Posterior vena cava (tissue), 2 donors: ENCODE data around the gene TMEM14C. TPM values are rescaled to one million over a fixed set of nuclear protein-coding genes. Genes with fewer than 3 reads are reported as not detected.
"Not testable (repeated sequence)": the region's sequence is repeated elsewhere in the genome, so short reads cannot be mapped to it uniquely, and the experiment has no call there.

Experiments
- DNase-seq: peaks from one replicate; pipeline ENCODE4 v3.0.0-alpha.2; 2020; ENCODE audit warnings: low spot score
- intact Hi-C, 2 donors: fragments of 100-400 bp; cut with DNase I; formaldehyde crosslinking; loops; one replicate each; pipeline versions ENCODE4 v1.14.1 to v1.14.2; 2022 to 2023
- total RNA-seq, 2 donors: library from RNA; stranded (reverse); fragmentation: NEBNext Ultra II Directional; extraction: Animal tissue kit (Norgen Biotek cat#: 25700); gene quantifications; one replicate each; pipeline ENCODE4 v1.2.1, GENCODE V29; 2021
- donor health status: DM: yes; HTN: yes; CAD: no.
- donor health status: DM: yes; HTN: yes; CAD: no.

Gene TMEM14C
- total RNA-seq, 2 donors from 2014 or later: 92.0 to 105 TPM

DNA sequence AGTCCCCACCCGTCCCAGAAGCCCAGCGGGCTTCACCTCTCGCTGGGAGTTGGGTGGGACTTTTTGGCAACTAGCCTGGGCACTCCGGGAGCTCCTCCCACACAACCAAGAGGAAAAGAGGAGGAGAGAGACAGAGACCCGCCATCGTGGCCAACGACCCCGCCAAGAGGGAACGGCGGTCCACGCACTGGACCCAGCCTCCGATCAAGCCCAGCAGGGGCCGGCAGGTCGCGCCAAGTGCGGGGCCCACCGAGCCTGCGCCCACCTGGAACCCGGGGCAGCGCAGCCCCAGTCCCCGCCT lies 3.0 kb upstream of the TMEM14C start:
- intact Hi-C loops: no loop called here
- peak; percentile 80 for DNase-seq

GRCh38 chr6:10720265-10720959 lies 2.5 kb upstream of the TMEM14C start:
- intact Hi-C loops: no loop called here
- peak; percentile 87 for DNase-seq

DNA sequence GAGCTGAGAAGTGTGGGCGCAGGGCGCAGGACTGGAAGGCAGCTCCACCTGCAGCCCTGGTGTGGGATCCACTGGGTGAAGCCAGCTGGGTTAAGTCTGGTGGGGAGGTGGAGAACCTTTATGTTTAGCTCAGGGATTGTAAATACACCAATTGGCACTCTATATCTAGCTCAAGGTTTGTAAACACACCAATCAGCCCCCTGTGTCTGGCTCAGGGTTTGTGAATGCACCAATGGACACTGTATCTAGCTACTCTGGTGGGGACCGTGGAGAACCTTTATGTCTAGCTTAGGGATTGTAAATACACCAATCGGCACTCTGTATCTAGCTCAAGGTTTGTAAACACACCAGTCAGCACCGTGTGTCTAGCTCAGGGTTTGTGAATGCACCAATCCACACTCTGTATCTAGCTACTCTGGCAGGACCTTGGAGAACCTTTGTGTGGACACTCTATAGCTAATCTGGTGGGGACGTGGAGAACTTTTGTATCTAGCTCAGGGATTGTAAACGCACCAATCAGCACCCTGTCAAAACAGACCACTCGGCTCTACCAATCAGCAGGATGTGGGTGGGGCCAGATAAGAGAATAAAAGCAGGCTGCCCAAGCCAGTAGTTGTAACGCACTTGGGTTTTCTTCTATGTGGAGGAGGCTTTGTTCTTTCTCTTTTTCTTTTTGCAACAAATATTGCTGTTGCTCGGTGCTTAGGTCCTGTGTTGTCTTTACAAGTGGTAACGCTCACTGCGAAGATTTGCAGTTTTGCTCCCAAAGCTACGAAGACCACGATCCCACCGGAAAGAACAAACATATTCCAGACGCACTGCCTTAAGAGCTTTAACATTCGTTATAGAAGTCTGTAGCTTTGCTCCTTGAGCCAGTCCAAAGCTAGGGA lies 1.7 kb upstream of the TMEM14C start:
- DNase-seq, intact Hi-C loops: not testable (repeated sequence)

DNA sequence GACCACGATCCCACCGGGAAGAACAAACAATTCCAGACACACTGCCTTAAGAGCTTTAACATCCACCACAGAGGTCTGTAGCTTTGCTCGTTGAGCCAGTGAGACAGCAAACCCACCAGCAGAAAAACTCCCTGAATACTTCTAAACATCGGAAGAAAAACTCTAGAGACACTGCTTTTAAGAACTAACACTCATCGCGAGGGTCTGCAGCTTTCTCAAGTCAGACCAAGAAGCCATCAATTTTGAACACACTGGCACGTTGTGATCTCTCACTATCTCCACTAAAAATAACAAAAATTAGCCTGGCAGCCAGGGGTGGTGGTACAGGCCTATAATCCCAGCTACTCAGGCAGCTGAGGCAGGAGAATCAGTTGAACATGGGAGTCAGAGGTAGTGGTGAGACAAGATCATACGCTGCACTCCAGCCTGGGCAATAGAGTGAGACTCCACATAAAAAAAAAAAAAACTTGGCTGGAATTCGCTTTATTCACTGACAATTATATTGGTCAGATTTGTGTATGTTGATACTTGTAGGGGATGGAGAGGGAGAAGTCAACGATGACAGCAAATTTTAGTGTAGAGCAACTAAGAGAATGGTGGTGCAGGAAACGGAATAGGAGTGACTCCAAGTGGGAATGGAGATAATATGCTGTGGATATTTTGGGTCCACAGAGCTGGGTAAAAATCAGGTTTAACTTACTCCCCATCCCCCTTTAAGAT lies 860 bp upstream of the TMEM14C start:
- intact Hi-C loops: no loop called here
- no peak for DNase-seq

- DNase-seq: no peak
- intact Hi-C loops: no loop called here
Observed at GRCh38 chr6:10722570-10722819, 375 bp upstream of the TMEM14C start.

GRCh38 chr6:10723567-10723881 lies 654 bp downstream of the TMEM14C start:
- no peak for DNase-seq
- intact Hi-C loops: no loop called here

DNA sequence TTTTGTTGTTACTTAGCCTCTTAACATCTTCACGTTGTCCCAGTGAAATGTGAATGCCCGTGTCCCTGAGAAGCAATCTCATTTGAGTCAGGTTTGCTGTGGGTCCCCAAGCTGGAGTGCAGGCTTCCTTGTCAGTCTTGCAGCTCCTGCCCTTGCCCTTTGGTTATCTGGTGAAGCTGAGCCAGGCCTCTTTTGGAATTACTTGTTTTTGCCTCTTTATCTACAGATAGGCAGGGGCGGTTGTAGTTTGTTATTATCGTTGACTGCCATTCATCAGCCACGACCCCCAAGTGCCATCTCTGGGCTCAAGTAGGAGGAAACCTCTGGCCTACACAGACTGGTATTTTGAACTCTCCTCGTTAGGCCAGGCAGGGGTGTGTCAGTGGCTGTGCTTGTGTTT lies 2.2 kb downstream of the TMEM14C start:
- no peak for DNase-seq
- intact Hi-C loops: no loop called here

DNA sequence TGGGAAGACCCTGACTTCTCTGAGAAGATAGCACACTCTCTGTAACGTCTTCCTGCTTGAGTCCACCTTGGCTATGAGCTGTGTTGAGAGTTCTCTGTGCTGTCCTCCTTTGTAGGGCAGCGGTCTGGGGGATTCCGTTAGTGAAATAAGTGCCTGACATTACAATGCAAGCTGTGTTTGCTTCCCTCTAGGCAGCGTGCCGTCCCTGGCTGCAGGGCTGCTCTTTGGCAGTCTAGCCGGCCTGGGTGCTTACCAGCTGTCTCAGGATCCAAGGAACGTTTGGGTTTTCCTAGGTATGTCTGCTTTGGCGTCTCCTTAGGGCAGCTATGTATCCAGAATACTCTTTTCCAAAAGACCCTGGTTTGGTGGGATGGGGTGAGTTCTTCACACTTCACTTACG lies 2.8 kb downstream of the TMEM14C start:
- no peak for DNase-seq
- intact Hi-C loops: no loop called here

- intact Hi-C loops: no loop called here
- no peak for DNase-seq
Observed at GRCh38 chr6:10730254-10730653, 7.4 kb downstream of the TMEM14C start.

GRCh38 chr6:10733151-10733715 lies 10.4 kb downstream of the TMEM14C start:
- intact Hi-C loops: no loop called here
- DNase-seq: no peak

- DNase-seq: no peak
- intact Hi-C loops: no loop called here
Observed at GRCh38 chr6:10733863-10734262, 11.0 kb downstream of the TMEM14C start.

GRCh38 chr6:10736731-10737130 lies 13.9 kb downstream of the TMEM14C start:
- no peak for DNase-seq
- intact Hi-C loops: no loop called here

GRCh38 chr6:10740061-10740460 lies 17.2 kb downstream of the TMEM14C start:
- DNase-seq: no peak
- intact Hi-C loops: no loop called here

DNA sequence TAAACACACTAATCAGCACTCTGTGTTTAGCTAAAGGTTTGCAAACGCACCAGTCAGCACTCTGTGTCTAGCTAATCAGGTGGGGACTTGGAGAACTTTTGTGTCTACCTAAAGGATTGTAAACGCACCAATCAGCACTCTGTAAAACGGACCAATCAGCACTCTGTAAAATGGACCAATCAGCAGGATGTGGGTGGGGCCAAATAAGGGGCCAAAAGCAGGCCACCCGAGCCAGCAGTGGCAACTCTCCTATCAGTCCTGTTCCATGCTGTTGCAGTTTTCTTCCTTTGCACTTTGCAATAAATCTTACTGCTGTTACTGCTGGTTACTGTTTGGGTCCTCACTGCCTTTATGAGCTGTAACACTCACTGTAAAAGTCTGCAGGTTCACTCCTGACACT lies 18.8 kb downstream of the TMEM14C start:
- intact Hi-C loops: not testable (repeated sequence)

DNA sequence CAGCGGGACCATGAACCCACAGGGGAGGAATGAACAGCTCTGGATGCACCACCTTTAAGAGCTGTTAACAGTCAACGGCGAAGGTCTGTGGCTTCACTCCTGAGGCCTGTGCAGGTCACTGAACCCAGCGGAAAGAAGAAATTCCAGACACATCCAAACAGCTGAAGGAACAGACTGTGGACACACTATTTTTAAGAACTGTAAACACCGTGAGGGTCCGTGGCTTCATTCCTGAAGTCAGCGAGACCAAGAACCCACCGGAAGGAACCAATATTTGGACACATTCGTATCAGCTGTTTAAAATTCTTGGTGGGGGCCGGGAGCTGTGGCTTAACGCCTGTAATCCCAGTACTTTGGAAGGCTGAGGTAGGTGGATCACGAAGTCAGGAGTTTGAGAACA lies 19.4 kb downstream of the TMEM14C start:
- no peak for DNase-seq
- intact Hi-C loops: no loop called here

More for the DNA sequence above, 18.8 kb downstream of the TMEM14C start:
- DNase-seq: not testable (repeated sequence)

DNA sequence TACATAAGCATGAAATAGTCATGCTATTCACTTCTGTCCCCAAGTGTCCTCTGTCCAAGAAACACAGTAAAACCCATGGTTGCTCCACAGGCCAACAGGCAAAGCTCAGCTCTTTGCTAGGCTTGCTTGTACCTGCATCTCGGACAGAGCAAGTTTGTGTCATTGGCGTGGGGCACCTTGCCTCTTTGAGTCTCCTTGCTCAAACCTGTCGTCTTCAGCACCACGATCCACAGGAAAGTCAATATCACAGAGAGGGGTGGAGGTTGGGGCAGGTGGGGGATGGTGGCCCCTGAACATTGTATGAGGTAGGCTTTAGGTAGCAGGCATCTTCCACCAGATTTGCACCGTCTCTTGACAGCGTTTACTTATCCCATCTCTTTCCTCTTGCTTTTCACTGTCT lies 20.6 kb downstream of the TMEM14C start:
- DNase-seq: no peak
- intact Hi-C loops: no loop called here

DNA sequence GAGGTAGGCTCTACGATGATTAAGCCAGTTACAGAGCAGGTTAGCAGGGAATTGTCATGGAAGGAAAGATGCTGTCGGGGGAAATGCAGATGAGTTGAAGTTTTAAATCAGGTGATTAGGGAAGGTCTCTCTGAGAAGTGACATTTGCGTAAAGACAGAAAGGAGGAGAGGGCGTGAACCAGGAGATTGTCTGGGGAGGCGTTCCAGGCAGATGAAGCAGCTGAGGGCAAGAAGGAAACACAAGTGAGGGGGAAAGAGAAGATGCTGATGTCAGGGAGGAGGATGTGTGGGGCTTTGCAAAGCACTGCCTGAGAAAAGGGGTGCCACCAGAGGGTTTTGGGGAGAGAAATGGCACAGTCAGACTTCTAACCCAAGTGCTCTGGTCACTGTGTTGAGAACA lies 22.2 kb downstream of the TMEM14C start:
- intact Hi-C loops: no loop called here
- no peak for DNase-seq

DNA sequence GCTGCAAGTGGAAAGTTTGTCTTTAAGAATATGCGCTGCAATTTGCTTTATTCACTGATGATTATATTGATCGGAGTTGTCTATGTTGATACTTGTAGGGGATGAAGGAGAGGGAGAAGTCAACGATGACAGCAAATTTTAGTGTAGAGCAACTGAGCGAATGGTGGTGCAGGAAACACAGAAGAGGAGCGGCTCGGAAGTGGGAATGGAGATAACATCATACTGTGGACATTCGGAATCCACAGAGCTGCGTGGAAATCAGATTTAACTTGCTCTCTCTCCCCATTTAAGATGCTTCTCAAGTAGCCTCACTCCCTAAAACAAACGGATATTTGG lies 24.0 kb downstream of the TMEM14C start:
- no peak for DNase-seq
- intact Hi-C loops: no loop called here

DNA sequence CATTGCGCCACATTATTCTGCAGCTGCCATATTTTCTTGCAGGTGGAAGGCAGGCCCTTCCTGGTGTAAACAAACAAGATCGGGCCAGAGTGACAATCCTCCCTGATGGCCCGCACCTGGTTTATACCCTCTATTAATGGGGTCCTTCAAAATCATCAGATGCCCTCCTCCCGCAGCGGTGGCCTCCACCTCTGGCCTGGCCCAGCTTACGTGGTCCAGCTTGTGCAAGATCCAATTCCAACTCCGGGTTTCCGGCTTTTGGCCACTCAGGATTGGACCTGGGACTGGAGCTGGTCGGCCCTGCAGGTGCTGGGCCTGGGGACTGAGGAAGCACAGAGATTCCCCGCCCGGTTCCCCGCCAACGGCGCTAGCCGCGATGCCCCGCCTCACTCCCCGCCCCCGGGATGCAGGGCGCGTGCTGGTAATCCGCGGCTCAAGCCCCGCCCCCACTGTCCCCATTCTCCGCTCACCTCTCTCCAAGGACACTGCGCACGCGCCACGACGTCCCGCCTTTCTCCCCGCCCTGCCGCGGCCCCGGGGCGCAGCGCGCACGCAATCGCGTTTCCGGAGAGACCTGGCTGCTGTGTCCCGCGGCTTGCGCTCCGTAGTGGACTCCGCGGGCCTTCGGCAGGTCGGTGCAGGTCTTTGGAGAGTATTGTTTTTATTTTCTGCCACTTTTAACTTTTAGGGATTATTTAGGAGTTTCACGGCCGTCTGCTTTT lies 24.5 kb downstream of the TMEM14C start, which contains the start of gene TMEM14B:
Gene TMEM14B (plus strand): TSS at position 555 of the 722 bp plus-strand sequence. CDS start 1,441 bp downstream, outside the sequence.
- DNase-seq: peak; percentile 100
- intact Hi-C loops: no loop called here

DNA sequence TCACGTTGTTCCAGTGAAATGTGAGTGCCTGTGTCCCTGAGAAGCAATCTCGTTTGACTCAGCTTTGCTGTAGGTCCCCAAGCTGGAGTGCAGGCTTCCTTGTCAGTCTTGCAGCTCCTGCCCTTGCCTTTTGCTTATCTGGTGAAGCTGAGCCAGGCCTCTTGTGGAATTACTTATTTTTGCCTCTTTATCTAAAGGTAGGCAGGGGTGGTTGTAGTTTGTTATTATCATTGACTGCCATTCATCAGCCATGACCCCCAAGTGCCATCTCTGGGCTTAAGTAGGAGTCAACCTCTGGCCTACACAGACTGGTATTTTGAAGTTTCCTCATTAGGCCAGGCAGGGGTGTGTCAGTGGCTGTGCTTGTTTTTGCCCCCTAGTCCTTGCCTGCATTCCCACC lies 26.9 kb downstream of the TMEM14C start:
- no peak for DNase-seq
- intact Hi-C loops: no loop called here
